Measurements from ENCODE around the gene RPS18.
"Not testable (repeated sequence)": the region's sequence is repeated elsewhere in the genome, so short reads cannot be mapped to it uniquely, and the experiment has no call there.

Gene RPS18

DNA sequence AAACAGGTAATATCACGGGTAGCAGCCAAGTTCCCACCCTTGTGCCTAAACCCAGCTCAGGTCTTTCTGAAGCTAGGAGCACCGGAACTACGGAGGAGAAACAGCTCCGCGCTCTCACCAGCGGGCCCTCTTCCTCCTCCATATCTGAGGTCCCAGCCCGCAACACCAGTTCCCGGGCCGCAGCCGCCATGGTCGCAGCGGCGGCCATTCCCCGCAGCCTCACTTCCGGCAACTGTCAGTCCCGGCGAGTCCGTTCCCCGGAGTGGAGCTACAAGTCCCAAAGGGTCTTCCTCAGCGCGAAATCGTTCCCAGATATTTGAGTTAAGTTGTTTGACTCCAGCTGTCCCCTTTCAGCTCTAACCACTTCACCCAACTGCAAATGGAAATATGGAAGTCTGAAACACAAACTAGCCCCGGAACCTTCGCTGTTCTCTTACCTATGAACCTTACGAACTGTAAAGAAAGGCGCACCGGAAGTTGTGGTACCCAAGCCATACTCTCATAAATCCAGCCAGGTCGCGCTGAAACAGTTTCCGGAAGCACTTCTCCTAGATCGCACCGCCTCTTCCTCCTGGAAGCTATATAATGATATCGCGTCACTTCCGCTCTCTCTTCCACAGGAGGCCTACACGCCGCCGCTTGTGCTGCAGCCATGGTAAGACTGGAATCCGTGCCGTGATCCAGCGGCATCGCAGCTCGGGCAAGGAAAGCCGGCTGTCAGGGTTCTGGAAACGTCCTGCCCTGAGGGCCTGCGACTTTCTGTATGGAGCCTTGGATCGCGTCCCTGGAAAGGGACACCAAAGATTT, at the start of gene RPS18, which contains the start of gene VPS52:
Gene RPS18, plus strand, starts transcription at position 608 of the 807 bp plus-strand sequence. Its CDS starts 45 bp downstream, at position 653.
Gene VPS52, minus strand, starts transcription at position 409 of the 807 bp plus-strand sequence. Its CDS starts 201 bp downstream, at position 208.
- DNase-seq (ENCODE audit: low read depth) = peak; percentile 77

GRCh38 chr6:33226503-33227120, 45.3 kb upstream of the RPS18 start:
- DNase-seq (ENCODE audit: low read depth) = not testable (repeated sequence)

DNA sequence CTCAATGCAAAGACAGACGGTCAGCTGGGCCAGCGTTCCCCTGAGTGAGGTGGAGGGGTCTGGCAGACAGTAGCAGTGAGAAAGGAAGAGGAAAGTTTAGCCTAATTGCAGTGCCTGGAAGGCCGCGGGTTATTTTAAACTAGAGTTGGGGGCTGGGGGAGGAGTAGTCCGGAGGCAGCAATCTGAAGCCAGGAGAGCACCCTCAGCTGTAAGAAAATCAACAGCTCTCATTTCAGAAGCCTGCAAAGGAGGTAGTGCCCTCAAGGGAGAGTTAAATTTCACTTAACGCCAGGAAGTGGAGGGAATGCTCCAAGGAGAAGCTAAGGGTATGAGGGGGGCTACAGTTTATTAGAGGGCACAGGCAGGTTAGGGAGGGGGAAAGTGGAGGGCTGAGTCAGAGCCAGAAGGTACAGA, 36.6 kb upstream of the RPS18 start:
- no peak for DNase-seq (ENCODE audit: low read depth)

DNA sequence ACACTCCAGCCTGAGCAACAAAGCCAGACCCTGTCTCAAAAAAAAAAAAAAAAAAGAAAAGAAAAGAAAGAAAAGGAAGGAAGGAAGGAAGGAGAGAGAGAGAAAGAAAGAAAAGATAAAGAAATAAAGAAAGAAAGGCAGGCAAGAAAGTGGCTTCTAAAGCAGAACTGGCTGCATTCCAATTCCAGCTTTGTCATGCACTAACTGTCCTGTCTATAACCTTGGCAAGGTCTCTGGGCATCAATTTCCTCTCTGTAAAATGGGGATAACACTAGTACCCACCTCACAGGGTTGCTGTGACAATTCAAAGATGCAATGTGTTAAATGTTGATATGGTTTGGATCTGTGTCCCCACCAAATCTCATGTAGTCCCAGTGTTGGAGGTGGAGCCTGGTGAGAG, 35.5 kb upstream of the RPS18 start:
- DNase-seq (ENCODE audit: low read depth) = no peak

- DNase-seq (ENCODE audit: low read depth) = no peak
Observed at GRCh38 chr6:33236852-33237251, 35.0 kb upstream of the RPS18 start.

- DNase-seq (ENCODE audit: low read depth) = no peak
Observed at GRCh38 chr6:33237741-33238140, 34.1 kb upstream of the RPS18 start.

GRCh38 chr6:33241968-33242367, 29.9 kb upstream of the RPS18 start:
- no peak for DNase-seq (ENCODE audit: low read depth)

- DNase-seq (ENCODE audit: low read depth) = no peak
Observed at GRCh38 chr6:33243476-33243875, 28.4 kb upstream of the RPS18 start.

GRCh38 chr6:33247977-33248642, 23.8 kb upstream of the RPS18 start:
- DNase-seq (ENCODE audit: low read depth) = peak; percentile 86

- no peak for DNase-seq (ENCODE audit: low read depth)
Observed at GRCh38 chr6:33248643-33248931, 23.3 kb upstream of the RPS18 start.

- DNase-seq (ENCODE audit: low read depth) = peak; percentile 93
Observed at GRCh38 chr6:33248932-33249731, 22.7 kb upstream of the RPS18 start.

- DNase-seq (ENCODE audit: low read depth) = no peak
Observed at GRCh38 chr6:33249732-33250630, 21.9 kb upstream of the RPS18 start.

DNA sequence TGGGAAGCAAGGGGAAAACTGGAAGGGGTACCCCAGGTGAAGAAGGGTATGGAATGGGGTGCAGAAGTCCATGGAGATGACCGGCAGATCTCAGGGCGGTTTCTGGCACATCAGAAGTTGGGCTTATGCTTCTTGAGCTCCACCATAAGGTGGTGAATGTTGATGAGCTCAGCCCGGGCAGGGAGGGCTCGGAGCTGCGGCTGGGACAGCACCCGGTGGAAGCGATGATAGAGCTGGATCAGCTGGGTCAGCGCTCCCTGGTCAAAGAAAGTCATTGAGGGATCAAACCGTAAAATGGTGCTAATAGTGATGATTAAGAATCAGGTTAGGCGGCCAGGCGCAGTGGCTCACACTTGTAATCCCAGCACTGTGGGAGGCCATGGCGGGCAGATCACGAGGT, 21.1 kb upstream of the RPS18 start:
- DNase-seq (ENCODE audit: low read depth) = no peak

GRCh38 chr6:33251395-33252012, 20.4 kb upstream of the RPS18 start:
- DNase-seq (ENCODE audit: low read depth) = no peak

DNA sequence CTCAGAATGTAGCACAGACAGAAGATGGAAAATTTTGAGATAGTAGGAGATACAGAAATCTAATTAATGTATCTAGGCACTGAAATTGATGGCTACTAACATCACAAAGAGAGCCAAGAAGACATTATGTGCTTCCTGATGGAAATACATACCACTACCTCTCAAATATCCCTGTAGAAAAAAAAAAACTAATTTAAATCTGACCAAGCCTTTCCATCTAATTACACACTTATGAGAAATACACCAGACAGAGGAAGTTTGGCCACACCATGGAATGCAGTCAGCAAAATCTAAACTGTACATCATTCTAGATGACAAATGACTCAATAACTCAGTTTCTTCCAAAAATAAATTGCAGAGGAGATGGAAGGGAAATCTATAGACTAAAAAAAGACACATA, 19.1 kb upstream of the RPS18 start:
- no peak for DNase-seq (ENCODE audit: low read depth)

- no peak for DNase-seq (ENCODE audit: low read depth)
Observed at GRCh38 chr6:33254591-33254990, 17.3 kb upstream of the RPS18 start.

- DNase-seq (ENCODE audit: low read depth) = no peak
Observed at GRCh38 chr6:33259032-33259431, 12.8 kb upstream of the RPS18 start.

DNA sequence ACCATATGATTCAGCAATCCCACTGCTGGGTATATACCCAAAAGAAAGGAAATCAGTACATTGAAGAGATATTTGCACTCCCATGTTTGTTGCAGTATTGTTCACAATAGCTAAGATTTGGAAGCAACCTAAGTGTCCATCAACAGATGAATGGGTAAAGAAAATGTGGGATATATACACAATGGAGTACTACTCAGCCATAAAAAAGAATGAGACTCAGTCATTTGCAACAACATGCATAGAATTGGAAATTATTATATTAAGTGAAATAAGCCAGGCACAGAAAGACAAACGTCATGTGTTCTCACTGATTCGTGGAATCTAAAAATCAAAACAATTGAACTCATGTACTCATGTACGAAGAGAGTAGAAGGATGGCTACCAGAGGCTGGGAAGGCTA, 9.4 kb upstream of the RPS18 start:
- not testable (repeated sequence) for DNase-seq (ENCODE audit: low read depth)

- DNase-seq (ENCODE audit: low read depth) = no peak
Observed at GRCh38 chr6:33264015-33264414, 7.9 kb upstream of the RPS18 start.

DNA sequence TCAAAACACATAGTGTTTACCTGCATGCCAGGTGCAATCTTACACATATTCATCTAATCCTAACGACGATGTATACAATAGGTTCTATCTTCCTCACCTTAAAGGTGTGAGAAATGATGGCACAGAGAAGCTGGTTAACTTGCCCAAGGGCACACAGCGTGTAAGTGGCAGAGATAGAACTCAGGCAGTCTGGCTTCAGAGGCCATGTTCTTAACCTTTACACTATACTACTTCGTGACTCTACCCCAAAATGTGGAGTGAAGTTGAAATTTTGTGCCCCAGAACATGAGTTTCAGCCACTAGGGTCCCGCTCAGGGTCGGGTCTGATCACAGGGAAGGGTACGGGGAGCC, 783 bp upstream of the RPS18 start:
- DNase-seq (ENCODE audit: low read depth) = no peak

Data from stimulated activated CD8-positive, alpha-beta memory T cell treated with anti-CD3 and anti-CD28 coated beads, Interleukin-4, amount 100 ng/mL, for 24 hours (primary cell).